Adrenal gland (tissue), 5 donors: ENCODE results near the gene KLHL9.
A peak's percentile ranks its signal among the peaks of the same experiment; 100 is the strongest.

Experiments used
- POLR2A ChIP-seq, 2 donors: fragments of 450-650 bp; IDR thresholded peaks; one replicate each; pipeline ENCODE4 v1.6.1; 2017; ENCODE audit warnings: antibody characterized with exemption in 2 of 2, mild to moderate bottlenecking in 2 of 2, moderate library complexity in 1 of 2
- TF ChIP-seq, protein P1 (sequence below), 6 experiments: fragments of 450-650 bp in 4 of 6; fragments of 200-600 bp in 2 of 6; sonication (generic) in 1 of 6; IDR thresholded peaks; 1 replicate in 5 of 6; 2 replicates in 1 of 6; pipeline versions ENCODE4 v1.5.1 to v1.8.0; 2016 to 2021; ENCODE audit warnings: antibody characterized with exemption in 6 of 6, mild to moderate bottlenecking in 2 of 6, moderate library complexity in 1 of 6
- donor health status: DM: no; HTN: no; CAD: no.

DNA sequence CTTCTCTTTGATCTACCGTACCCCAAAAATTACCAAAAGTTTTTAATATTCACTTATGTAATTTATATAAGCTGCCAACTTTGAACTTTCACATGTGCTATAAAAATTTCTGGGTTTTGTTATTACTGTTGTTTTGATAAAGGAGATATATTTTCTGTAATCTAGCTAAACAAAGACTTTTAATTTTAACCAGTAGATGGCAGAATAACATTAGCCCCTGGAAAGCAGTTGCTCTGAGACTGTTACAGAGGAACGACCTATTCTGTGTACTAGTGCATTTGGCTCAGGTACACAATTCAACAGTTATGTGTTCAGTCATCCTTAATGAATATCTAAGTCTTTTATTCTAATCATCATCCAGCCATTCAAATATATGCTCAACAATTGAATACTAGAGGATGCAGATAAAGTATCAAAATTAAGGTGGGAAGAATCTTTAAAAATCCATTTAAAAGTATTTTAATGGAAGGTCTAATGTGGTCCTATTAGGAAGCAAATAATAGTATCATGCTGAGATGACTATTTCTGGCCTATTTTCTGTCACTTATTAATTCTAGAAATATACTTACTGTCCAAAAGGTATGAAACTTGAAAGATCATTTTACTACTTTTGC lies 8.6 kb downstream of the KLHL9 start:
- TF ChIP-seq, protein P1, sequence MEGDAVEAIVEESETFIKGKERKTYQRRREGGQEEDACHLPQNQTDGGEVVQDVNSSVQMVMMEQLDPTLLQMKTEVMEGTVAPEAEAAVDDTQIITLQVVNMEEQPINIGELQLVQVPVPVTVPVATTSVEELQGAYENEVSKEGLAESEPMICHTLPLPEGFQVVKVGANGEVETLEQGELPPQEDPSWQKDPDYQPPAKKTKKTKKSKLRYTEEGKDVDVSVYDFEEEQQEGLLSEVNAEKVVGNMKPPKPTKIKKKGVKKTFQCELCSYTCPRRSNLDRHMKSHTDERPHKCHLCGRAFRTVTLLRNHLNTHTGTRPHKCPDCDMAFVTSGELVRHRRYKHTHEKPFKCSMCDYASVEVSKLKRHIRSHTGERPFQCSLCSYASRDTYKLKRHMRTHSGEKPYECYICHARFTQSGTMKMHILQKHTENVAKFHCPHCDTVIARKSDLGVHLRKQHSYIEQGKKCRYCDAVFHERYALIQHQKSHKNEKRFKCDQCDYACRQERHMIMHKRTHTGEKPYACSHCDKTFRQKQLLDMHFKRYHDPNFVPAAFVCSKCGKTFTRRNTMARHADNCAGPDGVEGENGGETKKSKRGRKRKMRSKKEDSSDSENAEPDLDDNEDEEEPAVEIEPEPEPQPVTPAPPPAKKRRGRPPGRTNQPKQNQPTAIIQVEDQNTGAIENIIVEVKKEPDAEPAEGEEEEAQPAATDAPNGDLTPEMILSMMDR (IDR thresholded peaks at IDR 0.05), result peak; percentile 49 to 74 (median 60)
- TF ChIP-seq POLR2A (IDR thresholded peaks at IDR 0.05), result no peak
